ENCODE results near the gene GPR158.

GPR158 gene

GRCh38 chr10:25390733-25391132 lies 215.9 kb downstream of the GPR158 start:
- Histone ChIP-seq H3K9ac (ENCODE audit: low read depth, low read length, poor library complexity, severe bottlenecking) (no peak overlapping the region), H3K9me2 (replicated peaks; ENCODE audit: low read depth, low read length) (no peaks in the 10 kb centered on the region), H3K79me2 (ENCODE audit: insufficient read depth, low read length) (no peaks in the 10 kb centered on the region), H4K20me1 (ENCODE audit: insufficient read depth, low read length, poor library complexity, severe bottlenecking) (no peaks in the 10 kb centered on the region), H3K4me3 (ENCODE audit: low read length, poor library complexity, severe bottlenecking) (no peak overlapping the region), H3K36me3 (ENCODE audit: insufficient read depth, low read length) (no peaks in the 10 kb centered on the region), H2AFZ (ENCODE audit: low read length) (no peak overlapping the region), H3K9me3 (ENCODE audit: insufficient read depth, low read depth, low read length) (peaks cover 5% of the 10 kb centered on the region; the same call in 1 of the 2 replicates), H3K4me2 (ENCODE audit: low read depth, low read length, poor library complexity, severe bottlenecking) (no peak overlapping the region), H3K27me3 (ENCODE audit: insufficient read depth, low read length, poor library complexity, severe bottlenecking) (no peaks in the 10 kb centered on the region), H3K4me1 (ENCODE audit: insufficient read depth, low read length, poor library complexity, severe bottlenecking) (no peaks in the 10 kb centered on the region), H3F3A (ENCODE audit: low read depth) (no peaks in the 10 kb centered on the region)
- TF ChIP-seq EZH2phosphoT487 (IDR thresholded peaks at IDR 0.05; ENCODE audit: borderline replicate concordance) (no peak), CTCF (conservative IDR thresholded peaks at IDR 0.05; ENCODE audit: low read length) (no peak)

- no peaks in the 10 kb centered on the region for H4K20me1 ChIP-seq (ENCODE audit: insufficient read depth, low read length, poor library complexity, severe bottlenecking)
- H3K79me2 ChIP-seq (ENCODE audit: insufficient read depth, low read length) = no peaks in the 10 kb centered on the region
- no peaks in the 10 kb centered on the region for H3K9me2 ChIP-seq (replicated peaks; ENCODE audit: low read depth, low read length)
- H3K36me3 ChIP-seq (ENCODE audit: insufficient read depth, low read length) = no peaks in the 10 kb centered on the region
- H3K9ac ChIP-seq (ENCODE audit: low read depth, low read length, poor library complexity, severe bottlenecking) = no peak overlapping the region
- no peak overlapping the region for H3K4me2 ChIP-seq (ENCODE audit: low read depth, low read length, poor library complexity, severe bottlenecking)
- H3K4me3 ChIP-seq (ENCODE audit: low read length, poor library complexity, severe bottlenecking) = no peak overlapping the region
- no peaks in the 10 kb centered on the region for H3F3A ChIP-seq (ENCODE audit: low read depth)
- H3K27me3 ChIP-seq (ENCODE audit: insufficient read depth, low read length, poor library complexity, severe bottlenecking) = no peaks in the 10 kb centered on the region
- no peaks in the 10 kb centered on the region; the same call in 1 of the 2 replicates for H3K9me3 ChIP-seq (ENCODE audit: insufficient read depth, low read depth, low read length)
- no peaks in the 10 kb centered on the region for H3K4me1 ChIP-seq (ENCODE audit: insufficient read depth, low read length, poor library complexity, severe bottlenecking)
- no peak overlapping the region for H2AFZ ChIP-seq (ENCODE audit: low read length)
- no peak for TF ChIP-seq CTCF (conservative IDR thresholded peaks at IDR 0.05; ENCODE audit: low read length)
- no peak for TF ChIP-seq EZH2phosphoT487 (IDR thresholded peaks at IDR 0.05; ENCODE audit: borderline replicate concordance)
These were observed 217.3 kb downstream of the GPR158 start for GRCh38 chr10:25392132-25392531.

GRCh38 chr10:25393621-25394020 lies 218.8 kb downstream of the GPR158 start:
- Histone ChIP-seq H2AFZ (ENCODE audit: low read length) (no peak overlapping the region), H3K27me3 (ENCODE audit: insufficient read depth, low read length, poor library complexity, severe bottlenecking) (no peaks in the 10 kb centered on the region), H4K20me1 (ENCODE audit: insufficient read depth, low read length, poor library complexity, severe bottlenecking) (no peaks in the 10 kb centered on the region), H3F3A (ENCODE audit: low read depth) (no peaks in the 10 kb centered on the region), H3K9me2 (replicated peaks; ENCODE audit: low read depth, low read length) (no peaks in the 10 kb centered on the region), H3K79me2 (ENCODE audit: insufficient read depth, low read length) (no peaks in the 10 kb centered on the region), H3K9me3 (ENCODE audit: insufficient read depth, low read depth, low read length) (no peaks in the 10 kb centered on the region; the same call in 1 of the 2 replicates), H3K4me2 (ENCODE audit: low read depth, low read length, poor library complexity, severe bottlenecking) (no peak overlapping the region), H3K4me1 (ENCODE audit: insufficient read depth, low read length, poor library complexity, severe bottlenecking) (no peaks in the 10 kb centered on the region), H3K36me3 (ENCODE audit: insufficient read depth, low read length) (no peaks in the 10 kb centered on the region), H3K4me3 (ENCODE audit: low read length, poor library complexity, severe bottlenecking) (no peak overlapping the region), H3K9ac (ENCODE audit: low read depth, low read length, poor library complexity, severe bottlenecking) (no peak overlapping the region)
- no peak for TF ChIP-seq EZH2phosphoT487 (IDR thresholded peaks at IDR 0.05; ENCODE audit: borderline replicate concordance)
- no peak for TF ChIP-seq CTCF (conservative IDR thresholded peaks at IDR 0.05; ENCODE audit: low read length)
